Measurements from ENCODE around the gene ATP6V0A1. TPM values are rescaled to one million over a fixed set of nuclear protein-coding genes. Genes with fewer than 3 reads are reported as not detected.

The ATP6V0A1 gene
- total RNA-seq, 2 donors from 2014 or later = 78.0 to 80.3 TPM

- 13% methylated on average over 60 of the region's 60 CpGs for WGBS
- DNase-seq (ENCODE audit: low spot score) = no peak
- TF ChIP-seq POLR2AphosphoS5 (IDR thresholded peaks at IDR 0.05) (no peak), POLR2A (IDR thresholded peaks at IDR 0.05) (peak; percentile 25), CTCF (IDR thresholded peaks at IDR 0.05) (peak; percentile 21 to 75 (median 52))
- H3K4me1 ChIP-seq (replicated peaks) = peaks cover 4% of the 10 kb centered on the region
- intact Hi-C loops (cut with DNase I) = no loop called here
- peak overlapping the region; percentile 82 to 85 for H3K27ac ChIP-seq
- no peaks in the 10 kb centered on the region for H3K9me3 ChIP-seq
- H3K4me3 ChIP-seq = peak overlapping the region; percentile 41 to 43
- H3K27me3 ChIP-seq (replicated peaks; ENCODE audit: insufficient read depth) = no peaks in the 10 kb centered on the region
- no peaks in the 10 kb centered on the region for H3K36me3 ChIP-seq
These were observed 73.0 kb downstream of the ATP6V0A1 start for GRCh38 chr17:42531455-42532354.

GRCh38 chr17:42535155-42536047 is 76.7 kb downstream of the ATP6V0A1 start:
- Histone ChIP-seq H3K27me3 (replicated peaks; ENCODE audit: insufficient read depth) (no peaks in the 10 kb centered on the region), H3K9me3 (no peaks in the 10 kb centered on the region), H3K27ac (peak overlapping the region; percentile 87 to 94), H3K4me3 (peak overlapping the region; percentile 63 to 83), H3K36me3 (no peaks in the 10 kb centered on the region), H3K4me1 (replicated peaks) (peaks cover 9% of the 10 kb centered on the region)
- TF ChIP-seq POLR2AphosphoS5 (IDR thresholded peaks at IDR 0.05) = no peak
- no peak for TF ChIP-seq CTCF (IDR thresholded peaks at IDR 0.05)
- TF ChIP-seq POLR2A (IDR thresholded peaks at IDR 0.05) = no peak
- DNase-seq (ENCODE audit: low spot score) = no peak
- WGBS = 48% methylated on average over 26 of the region's 26 CpGs
- intact Hi-C loops (cut with DNase I) = no loop called here

GRCh38 chr17:42536048-42536371 is 77.3 kb downstream of the ATP6V0A1 start, which contains the start of gene NAGLU:
NAGLU (plus strand) TSS chr17:42536241; CDS start chr17:42536273, 32 bp downstream.
- WGBS = 0% methylated on average over 13 of the region's 40 CpGs
- peak; percentile 94 for DNase-seq (ENCODE audit: low spot score)
- Histone ChIP-seq H3K4me3 (peak within 1 kb of the TSS; percentile 63 to 83), H3K9me3 (no peaks in the 10 kb centered on the region), H3K4me1 (replicated peaks) (peaks cover 8% of the 10 kb centered on the region), H3K27ac (peak within 1 kb of the TSS; percentile 87 to 94), H3K27me3 (replicated peaks; ENCODE audit: insufficient read depth) (no peaks in the 10 kb centered on the region), H3K36me3 (no peaks in the 10 kb centered on the region)
- intact Hi-C loops (cut with DNase I) = no loop called here
- peak in 1 of 4 experiments; percentile 14 for TF ChIP-seq CTCF (IDR thresholded peaks at IDR 0.05)
- TF ChIP-seq POLR2AphosphoS5 (IDR thresholded peaks at IDR 0.05) = peak; percentile 93
- TF ChIP-seq POLR2A (IDR thresholded peaks at IDR 0.05) = peak; percentile 58

- WGBS = 1% methylated on average over 55 of the region's 65 CpGs
- intact Hi-C loops (cut with DNase I) = no loop called here
These were observed 77.9 kb downstream of the ATP6V0A1 start for GRCh38 chr17:42536372-42537155.

More at GRCh38 chr17:42536372-42537155, 77.9 kb downstream of the ATP6V0A1 start:
- TF ChIP-seq POLR2A (IDR thresholded peaks at IDR 0.05) = peak; percentile 10
- peak in 1 of 4 experiments; percentile 4 for TF ChIP-seq CTCF (IDR thresholded peaks at IDR 0.05)
- peak; percentile 50 for TF ChIP-seq POLR2AphosphoS5 (IDR thresholded peaks at IDR 0.05)
- H3K4me1 ChIP-seq (replicated peaks) = peaks cover 8% of the 10 kb centered on the region
- H3K4me3 ChIP-seq = peak overlapping the region; percentile 63 to 83
- no peaks in the 10 kb centered on the region for H3K36me3 ChIP-seq
- H3K9me3 ChIP-seq = no peaks in the 10 kb centered on the region
- peak; percentile 76 for DNase-seq (ENCODE audit: low spot score)
- peak overlapping the region; percentile 87 to 94 for H3K27ac ChIP-seq
- no peaks in the 10 kb centered on the region for H3K27me3 ChIP-seq (replicated peaks; ENCODE audit: insufficient read depth)
